Measurements from ENCODE around the gene SMARCA4.

DNA sequence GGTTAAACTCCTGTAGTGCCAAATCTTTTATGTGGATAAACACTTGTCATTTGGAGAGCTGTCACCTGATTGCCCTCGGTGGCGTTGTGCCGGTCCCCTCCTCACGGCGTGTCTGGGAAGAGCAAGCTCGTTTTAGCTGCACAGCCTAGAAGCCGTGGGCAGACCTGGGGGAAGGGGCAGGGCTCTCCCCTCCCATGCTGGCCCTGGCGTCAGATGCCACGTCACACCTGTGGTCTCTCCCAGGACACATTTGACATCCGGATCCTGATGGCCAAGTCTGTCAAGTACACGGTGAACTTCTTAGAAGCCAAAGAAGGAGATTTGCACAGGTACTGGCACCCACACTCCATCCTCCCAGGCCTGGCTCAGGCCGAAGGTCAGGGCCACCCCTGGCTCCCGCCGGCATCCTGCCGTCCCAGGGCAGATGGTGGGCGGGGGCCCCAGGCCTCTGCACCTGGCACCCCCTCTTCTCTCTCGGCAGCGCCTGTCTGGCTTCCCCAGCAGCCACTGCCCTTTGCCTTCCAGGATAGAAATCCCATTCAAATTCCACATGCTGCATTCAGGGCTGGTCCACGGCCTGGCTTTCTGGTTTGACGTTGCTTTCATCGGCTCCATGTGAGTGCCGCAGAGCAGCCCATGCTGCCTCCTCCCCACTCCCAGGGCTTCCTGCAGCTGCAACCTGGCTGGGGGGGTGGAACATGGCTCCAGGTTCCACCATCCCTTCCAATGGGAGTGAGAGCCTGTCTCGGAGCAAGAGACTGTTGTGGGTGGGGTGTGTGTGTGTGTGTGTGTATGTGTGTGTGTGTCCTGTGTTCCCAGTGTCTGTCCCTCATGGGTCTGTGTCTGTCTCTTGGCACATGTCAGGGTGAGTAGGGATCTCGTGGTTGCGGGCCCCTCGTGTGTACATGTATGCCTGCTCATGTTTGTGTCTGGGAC lies 41.2 kb upstream of the SMARCA4 start:
- TF ChIP-seq POLR2AphosphoS5 (IDR thresholded peaks at IDR 0.05; ENCODE audit: low read depth, low read length): no peak
- no peak; the same call in 1 of the 2 replicates for TF ChIP-seq POLR2A (IDR thresholded peaks at IDR 0.05; ENCODE audit: low read depth, low read length)
